NCI-H1930 (cell line): Measurements from ENCODE around the gene LRRC51.
"Not testable (repeated sequence)": the region's sequence is repeated elsewhere in the genome, so short reads cannot be mapped to it uniquely, and the experiment has no call there.

Experiments used
- DNase-seq, 2 experiments: peaks; one replicate each; lab custom pipeline; 2025; lab: John Stamatoyannopoulos, UW

The LRRC51 gene

GRCh38 chr11:72111300-72112142 is 30.9 kb downstream of the LRRC51 start:
- no peak for DNase-seq

GRCh38 chr11:72112143-72112977 is 31.7 kb downstream of the LRRC51 start, which contains the start of gene ANAPC15:
Gene ANAPC15 (minus strand): TSS chr11:72112695. CDS start chr11:72111276, 1,419 bp downstream.
- peak; percentile 98 for DNase-seq

GRCh38 chr11:72112978-72113808 is 32.5 kb downstream of the LRRC51 start:
- DNase-seq, result no peak

GRCh38 chr11:72114570-72114969 is 33.9 kb downstream of the LRRC51 start:
- no peak for DNase-seq

- no peak for DNase-seq
Measured at GRCh38 chr11:72116019-72116755, 35.5 kb downstream of the LRRC51 start.

- DNase-seq, result no peak
Measured at GRCh38 chr11:72119198-72119597, 38.5 kb downstream of the LRRC51 start.

GRCh38 chr11:72120930-72121329 is 40.3 kb downstream of the LRRC51 start:
- no peak for DNase-seq

GRCh38 chr11:72122607-72123006 is 42.0 kb downstream of the LRRC51 start:
- DNase-seq, result no peak

GRCh38 chr11:72123117-72123653 is 42.5 kb downstream of the LRRC51 start:
- no peak for DNase-seq

GRCh38 chr11:72124046-72124445 is 43.4 kb downstream of the LRRC51 start:
- no peak for DNase-seq

GRCh38 chr11:72125956-72126355 is 45.3 kb downstream of the LRRC51 start:
- no peak for DNase-seq

- DNase-seq, result no peak
Measured at GRCh38 chr11:72127923-72128322, 47.3 kb downstream of the LRRC51 start.

GRCh38 chr11:72129381-72129780 is 48.7 kb downstream of the LRRC51 start:
- DNase-seq, result no peak

- no peak for DNase-seq
Measured at GRCh38 chr11:72132646-72133045, 52.0 kb downstream of the LRRC51 start.

GRCh38 chr11:72135473-72135872 is 54.8 kb downstream of the LRRC51 start, which contains the start of gene FOLR3:
Gene FOLR3 (plus strand): TSS chr11:72135725. CDS start chr11:72135953, 228 bp downstream.
- not testable (repeated sequence) for DNase-seq

GRCh38 chr11:72135891-72136683 is 55.4 kb downstream of the LRRC51 start:
- DNase-seq, result no peak

GRCh38 chr11:72136684-72137262 is 56.1 kb downstream of the LRRC51 start:
- no peak for DNase-seq

- DNase-seq, result no peak
Measured at GRCh38 chr11:72138821-72139390, 58.3 kb downstream of the LRRC51 start.

GRCh38 chr11:72139500-72139899 is 58.9 kb downstream of the LRRC51 start:
- no peak for DNase-seq
